A549 (cell line): Measurements from ENCODE around the gene TRANK1. TPM values are rescaled to one million over a fixed set of nuclear protein-coding genes. Genes with fewer than 3 reads are reported as not detected.

Experiments
- ATAC-seq, 2 experiments: fragments of 200-7000 bp in 1 of 2; fragments of >200 bp in 1 of 2; cut with Nextera tagmentation in 1 of 2; cut with Tn5 transposase in 1 of 2; 3 replicates each; pipeline versions ENCODE4 v1.8.0 to v1.9.1; 2018 to 2020; ENCODE audit warnings: mild to moderate bottlenecking in 1 of 2, moderate library complexity in 1 of 2
- CTCF ChIA-PET: fragments of 300-600 bp; sonication (Branson Sonifier 250); formaldehyde crosslinking; extraction: SDS; loops from one replicate; lab custom pipeline; 2021; ENCODE audit warnings: antibody characterized with exemption, inconsistent platforms; lab: Yijun Ruan, JAX
- POLR2A ChIA-PET: fragments of 350-600 bp; formaldehyde crosslinking; extraction: SDS; loops from one replicate; lab custom pipeline; 2021; ENCODE audit warnings: antibody characterized with exemption, inconsistent platforms; lab: Yijun Ruan, JAX
- DNase-seq, 2 experiments: peaks; one replicate each; pipeline versions ENCODE4 v3.0.0 to v3.0.0-alpha.2; 2011 to 2016; ENCODE audit warnings: low read depth in 1 of 2, low spot score in 1 of 2
- FAIRE-seq: peaks from 2 replicates; lab custom pipeline; 2011; peaks lifted over from hg19 to GRCh38; lab: Jason Lieb, UNC
- H3K27ac ChIP-seq, 2 experiments: fragments of >200 bp; sonication (Bioruptor Twin); formaldehyde crosslinking; 3 replicates each; pipeline ENCODE4 v1.5.1; 2016 to 2017
- H3K4me1 ChIP-seq: fragments of >200 bp; sonication (Bioruptor Twin); formaldehyde crosslinking; 3 replicates; pipeline ENCODE4 v1.6.1; 2016
- H3K4me2 ChIP-seq: fragments of >200 bp; sonication (Bioruptor Twin); formaldehyde crosslinking; 3 replicates; pipeline ENCODE4 v1.6.1; 2016
- H3K4me3 ChIP-seq: fragments of >200 bp; sonication (Bioruptor Twin); formaldehyde crosslinking; 3 replicates; pipeline ENCODE4 v1.5.1; 2016
- H3K9me3 ChIP-seq: fragments of >200 bp; sonication (Bioruptor Twin); formaldehyde crosslinking; 3 replicates; pipeline ENCODE4 v1.6.1; 2016
- CHD2 ChIP-seq: fragments of 150-350 bp; IDR thresholded peaks from 2 replicates; pipeline ENCODE4 v1.6.1; 2014; ENCODE audit warnings: low read length; ENCODE audit not compliant: partially characterized antibody
- CHD4 ChIP-seq: fragments of 200-600 bp; sonication (generic); IDR thresholded peaks from 2 replicates; pipeline ENCODE4 v1.6.1; 2016; ENCODE audit warnings: antibody characterized with exemption, mild to moderate bottlenecking, borderline replicate concordance
- EHF ChIP-seq: fragments of 250-450 bp; sonication (Bioruptor Pico); IDR thresholded peaks from 2 replicates; pipeline ENCODE4 v1.5.0; 2020; ENCODE audit warnings: mild to moderate bottlenecking
- EHMT2 ChIP-seq: fragments of 200-600 bp; sonication (generic); IDR thresholded peaks from 2 replicates; pipeline ENCODE4 v1.6.1; 2016; ENCODE audit warnings: antibody characterized with exemption, low read depth, mild to moderate bottlenecking, moderate library complexity
- ELK1 ChIP-seq: fragments of 150-350 bp; IDR thresholded peaks from 2 replicates; pipeline ENCODE4 v1.6.1; 2014; ENCODE audit warnings: low read depth, mild to moderate bottlenecking, low read length
- ESRRA ChIP-seq: fragments of 150-350 bp; IDR thresholded peaks from 2 replicates; pipeline ENCODE4 v1.6.1; 2014; ENCODE audit warnings: mild to moderate bottlenecking, low read length, borderline replicate concordance
- FOSB ChIP-seq: fragments of 250-450 bp; sonication (Bioruptor Pico); IDR thresholded peaks from 2 replicates; pipeline ENCODE4 v1.5.0; 2020; ENCODE audit warnings: mild to moderate bottlenecking, moderate library complexity
- FOSL2 ChIP-seq, 2 experiments: fragments of 450-650 bp in 1 of 2; fragments of >200 bp in 1 of 2; sonication (Bioruptor Twin) in 1 of 2; formaldehyde crosslinking; IDR thresholded peaks; 2 replicates each; pipeline versions ENCODE4 v1.5.0 to v1.6.1; 2016 to 2020; ENCODE audit warnings: mild to moderate bottlenecking in 1 of 2, moderate library complexity in 1 of 2
- FOXS1 ChIP-seq: fragments of 250-450 bp; sonication (Bioruptor Pico); IDR thresholded peaks from 2 replicates; pipeline ENCODE4 v1.5.0; 2020; ENCODE audit warnings: mild to moderate bottlenecking, moderate library complexity
- GATA3 ChIP-seq: IDR thresholded peaks from 2 replicates; pipeline ENCODE4 v1.6.1; 2012; ENCODE audit warnings: borderline replicate concordance
- HEYL ChIP-seq: fragments of 250-450 bp; sonication (Bioruptor Pico); IDR thresholded peaks from 2 replicates; pipeline ENCODE4 v1.8.0; 2021; ENCODE audit warnings: mild to moderate bottlenecking, moderate library complexity
- HOXB13 ChIP-seq: fragments of 250-450 bp; sonication (Bioruptor Pico); IDR thresholded peaks from 2 replicates; pipeline ENCODE4 v1.5.0; 2020; ENCODE audit warnings: low read depth, mild to moderate bottlenecking, moderate library complexity
- HOXB5 ChIP-seq: fragments of 250-450 bp; sonication (Bioruptor Pico); IDR thresholded peaks from 2 replicates; pipeline ENCODE4 v1.5.0; 2020; ENCODE audit warnings: mild to moderate bottlenecking, moderate library complexity
- JUN ChIP-seq, 2 experiments: fragments of >200 bp; sonication (Bioruptor Twin); formaldehyde crosslinking; IDR thresholded peaks; 2 replicates in 1 of 2; 3 replicates in 1 of 2; pipeline ENCODE4 v1.6.1; 2016 to 2017
- JUNB ChIP-seq: fragments of >200 bp; sonication (Bioruptor Twin); formaldehyde crosslinking; IDR thresholded peaks from 2 replicates; pipeline ENCODE4 v1.6.1; 2016
- KDM5A ChIP-seq: fragments of 200-600 bp; sonication (generic); IDR thresholded peaks from 2 replicates; pipeline ENCODE4 v1.6.1; 2016; ENCODE audit warnings: antibody characterized with exemption, mild to moderate bottlenecking
- MAFK ChIP-seq: fragments of 450-650 bp; IDR thresholded peaks from 2 replicates; pipeline ENCODE4 v1.6.1; 2014; ENCODE audit not compliant: partially characterized antibody
- MAX ChIP-seq: IDR thresholded peaks from 2 replicates; pipeline ENCODE4 v1.6.1; 2012
- MAZ ChIP-seq: fragments of 150-350 bp; IDR thresholded peaks from 2 replicates; pipeline ENCODE4 v1.6.1; 2014; ENCODE audit warnings: antibody characterized with exemption, low read depth, low read length, borderline replicate concordance
- MYC ChIP-seq: IDR thresholded peaks from 2 replicates; pipeline ENCODE4 v1.6.1; 2012; ENCODE audit warnings: mild to moderate bottlenecking, inconsistent platforms, low read length, improper control_type of control experiment, borderline replicate concordance
- NFE2L2 ChIP-seq: fragments of 150-350 bp; conservative IDR thresholded peaks from 2 replicates; pipeline ENCODE4 v1.6.1; 2014; ENCODE audit warnings: low read length
- NPAS2 ChIP-seq: fragments of 250-450 bp; sonication (Bioruptor Pico); IDR thresholded peaks from 2 replicates; pipeline ENCODE4 v1.8.0; 2022; ENCODE audit warnings: mild to moderate bottlenecking, moderate library complexity, borderline replicate concordance
- PHF8 ChIP-seq: fragments of 200-600 bp; sonication (generic); IDR thresholded peaks from 2 replicates; pipeline ENCODE4 v1.6.1; 2016; ENCODE audit warnings: low read depth, mild to moderate bottlenecking, antibody characterized with exemption, moderate library complexity, borderline replicate concordance
- POLR2A ChIP-seq: IDR thresholded peaks from 2 replicates; pipeline ENCODE4 v1.6.1; 2012; ENCODE audit warnings: mild to moderate bottlenecking, low read length
- POLR2AphosphoS2 ChIP-seq: conservative IDR thresholded peaks from 2 replicates; pipeline ENCODE4 v1.6.1; 2012; ENCODE audit warnings: low read length, improper control_type of control experiment, inconsistent platforms
- RAD21 ChIP-seq, 2 experiments: fragments of >200 bp in 1 of 2; sonication (Bioruptor Twin) in 1 of 2; formaldehyde crosslinking in 1 of 2; IDR thresholded peaks in 1 of 2; conservative IDR thresholded peaks in 1 of 2; 2 replicates in 1 of 2; 3 replicates in 1 of 2; pipeline ENCODE4 v1.6.1; 2012 to 2018; ENCODE audit warnings: inconsistent platforms in 1 of 2
- RCOR1 ChIP-seq: fragments of 150-350 bp; IDR thresholded peaks from 2 replicates; pipeline ENCODE4 v1.6.1; 2014; ENCODE audit warnings: antibody characterized with exemption, low read length, low read depth
- RNF2 ChIP-seq: fragments of 200-600 bp; sonication (generic); IDR thresholded peaks from 2 replicates; pipeline ENCODE4 v1.6.1; 2016; ENCODE audit warnings: low read depth, mild to moderate bottlenecking, antibody characterized with exemption, moderate library complexity, borderline replicate concordance
- SMC3 ChIP-seq: fragments of >200 bp; sonication (Bioruptor Twin); formaldehyde crosslinking; IDR thresholded peaks from 3 replicates; pipeline ENCODE4 v1.6.1; 2018; ENCODE audit warnings: inconsistent platforms
- TFCP2L1 ChIP-seq: fragments of 250-450 bp; sonication (Bioruptor Pico); IDR thresholded peaks from 2 replicates; pipeline ENCODE4 v1.5.0; 2021; ENCODE audit warnings: mild to moderate bottlenecking
- TP53 ChIP-seq: fragments of 250-450 bp; sonication (Bioruptor Pico); IDR thresholded peaks from 2 replicates; pipeline ENCODE4 v1.5.0; 2021; ENCODE audit warnings: mild to moderate bottlenecking, moderate library complexity
- USF2 ChIP-seq: fragments of 450-650 bp; IDR thresholded peaks from 2 replicates; pipeline ENCODE4 v1.6.1; 2014; ENCODE audit warnings: antibody characterized with exemption
- ZC3H11A ChIP-seq: fragments of 450-650 bp; IDR thresholded peaks from 2 replicates; pipeline ENCODE4 v1.6.1; 2014; ENCODE audit warnings: antibody characterized with exemption, mild to moderate bottlenecking
- ZFP36 ChIP-seq: fragments of 450-650 bp; IDR thresholded peaks from 2 replicates; pipeline ENCODE4 v1.6.1; 2014; ENCODE audit warnings: borderline replicate concordance; ENCODE audit not compliant: partially characterized antibody
- ZNF302 ChIP-seq: fragments of 250-450 bp; sonication (Bioruptor Pico); IDR thresholded peaks from 2 replicates; pipeline ENCODE4 v1.9.0; 2021; ENCODE audit warnings: inconsistent platforms, mild to moderate bottlenecking, moderate library complexity
- WGBS: methylation state at CpG from one replicate; pipeline ENCODE4 v1.1.6; 2017; ENCODE audit errors: missing lambda C conversion rate; 5-methylcytosine and 5-hydroxymethylcytosine counted together
- polyA plus RNA-seq, 4 experiments: library from polyadenylated mRNA; depleted of rRNA in 3 of 4; stranded (reverse); fragments of >200 nt; fragmentation: RNase III in 1 of 4; extraction: RNeasy Plus Mini Kit Qiagen cat#74134 plus additional on column Dnase treatment in 1 of 4; gene quantifications; 2 replicates in 3 of 4; 3 replicates in 1 of 4; pipeline ENCODE4 v1.2.3, GENCODE V29; 2011 to 2017

TRANK1 gene
- polyA plus RNA-seq, 2 of the 4 experiments (the other 2 are of a cell fraction): 0.58 to 3.2 TPM

GRCh38 chr3:36993326-36994283 lies 48.8 kb upstream of the TRANK1 start, which contains the start of gene MLH1 (continued):
- TF ChIP-seq FOSL2 (IDR thresholded peaks at IDR 0.05): no peak
- TF ChIP-seq FOSL2 (CRISPR knock-in tag; IDR thresholded peaks at IDR 0.05): no peak
- TF ChIP-seq POLR2A: peak; percentile 85
- no peak for TF ChIP-seq JUNB
- TF ChIP-seq CHD4: no peak
- TF ChIP-seq PHF8: peak; percentile 75
- 0 out of 2 replicates have a peak, but pooled peaks have one; percentile 15 for TF ChIP-seq KDM5A
- TF ChIP-seq MYC: peak; percentile 40; the same call in 1 of the 2 replicates
- no peak for TF ChIP-seq POLR2AphosphoS2
- TF ChIP-seq RNF2: no peak
- no peak for TF ChIP-seq ZFP36
- no peak for TF ChIP-seq NPAS2 (CRISPR knock-in tag)
- TF ChIP-seq EHF (CRISPR knock-in tag): no peak
- 0 out of 2 replicates have a peak, but pooled peaks have one; percentile 24 for TF ChIP-seq USF2
- peak; percentile 14; the same call in 1 of the 2 replicates for TF ChIP-seq GATA3
- TF ChIP-seq MAFK: peak; percentile 38
- peak in 1 of 2 experiments; percentile 66; a peak in 2 of 5 replicates for TF ChIP-seq JUN (IDR thresholded peaks at IDR 0.05)
- TF ChIP-seq FOSB (CRISPR knock-in tag): no peak
- no peak for TF ChIP-seq ESRRA
- no peak for TF ChIP-seq EHMT2
- no peak for TF ChIP-seq RCOR1
- TF ChIP-seq TFCP2L1 (CRISPR knock-in tag): 0 out of 2 replicates have a peak, but pooled peaks have one; percentile 32
- no peak for TF ChIP-seq ELK1
- no peak for TF ChIP-seq MAZ
- TF ChIP-seq TP53: no peak
- no peak for TF ChIP-seq NFE2L2
- TF ChIP-seq HEYL (CRISPR knock-in tag): no peak
- TF ChIP-seq, all 56 proteins: peak for 15

GRCh38 chr3:36992806-36993325 lies 48.0 kb upstream of the TRANK1 start, which contains the start of gene EPM2AIP1:
EPM2AIP1 (minus strand) TSS chr3:36993131; CDS start chr3:36993077, 54 bp downstream.
- peak within 1 kb of the TSS; percentile 61 for H3K4me3 ChIP-seq
- CTCF ChIA-PET: interaction anchor here (0.6 to 2.1 kb wide), 10 partner anchors 11 to 227 kb away, joined by 3 to 6 read pairs (median 4); no protein-coding TSS in a partner anchor
- peaks cover 33% of the 10 kb centered on the region for H3K4me1 ChIP-seq
- peak within 1 kb of the TSS; percentile 90 to 92 for H3K27ac ChIP-seq
- peak; percentile 96 to 98 for ATAC-seq
- no peaks in the 10 kb centered on the region for H3K9me3 ChIP-seq
- DNase-seq: peak in 1 of 2 experiments; percentile 100
- POLR2A ChIA-PET: interaction anchor here (0.6 to 1.5 kb wide), 15 partner anchors 10 to 191 kb away, joined by 3 to 11 read pairs (median 4); no protein-coding TSS in a partner anchor
- peak within 1 kb of the TSS; percentile 96 for H3K4me2 ChIP-seq
- WGBS: under 1% methylated on average over 43 of the region's 48 CpGs
- FAIRE-seq: no peak
- TF ChIP-seq ZNF302 (CRISPR knock-in tag) (no peak), RAD21 (conservative IDR thresholded peaks at IDR 0.05 in 1 of 2, IDR thresholded peaks at IDR 0.05 in 1 of 2) (0 out of 5 replicates have a peak, but pooled peaks of 1 of the 2 experiments have one; percentile 33), FOXS1 (CRISPR knock-in tag) (peak; percentile 42; the same call in 1 of the 2 replicates), PHF8 (peak; percentile 96), POLR2A (peak; percentile 85), RCOR1 (no peak), SMC3 (0 out of 3 replicates have a peak, but pooled peaks have one; percentile 17), CHD2 (no peak), HOXB5 (CRISPR knock-in tag) (0 out of 2 replicates have a peak, but pooled peaks have one; percentile 59), ZC3H11A (no peak), FOSL2 (IDR thresholded peaks at IDR 0.05) (no peak), FOSL2 (CRISPR knock-in tag; IDR thresholded peaks at IDR 0.05) (no peak), MAZ (no peak), MAX (peak; percentile 67), HOXB13 (CRISPR knock-in tag) (peak; percentile 64; the same call in 1 of the 2 replicates), HEYL (CRISPR knock-in tag) (no peak)
